GM11168 (cell line): Measurements from ENCODE around the gene MAPKAP1.
"Not testable (repeated sequence)": the region's sequence is repeated elsewhere in the genome, so short reads cannot be mapped to it uniquely, and the experiment has no call there.

Source experiments
- in situ Hi-C: fragments of 300-500 bp; cut with MboI; formaldehyde crosslinking; loops from one replicate; pipeline ENCODE4 v1.12.0; 2022; ENCODE audit warnings: low sequenced_read_pairs; ENCODE audit not compliant: unreplicated experiment

The MAPKAP1 gene

DNA sequence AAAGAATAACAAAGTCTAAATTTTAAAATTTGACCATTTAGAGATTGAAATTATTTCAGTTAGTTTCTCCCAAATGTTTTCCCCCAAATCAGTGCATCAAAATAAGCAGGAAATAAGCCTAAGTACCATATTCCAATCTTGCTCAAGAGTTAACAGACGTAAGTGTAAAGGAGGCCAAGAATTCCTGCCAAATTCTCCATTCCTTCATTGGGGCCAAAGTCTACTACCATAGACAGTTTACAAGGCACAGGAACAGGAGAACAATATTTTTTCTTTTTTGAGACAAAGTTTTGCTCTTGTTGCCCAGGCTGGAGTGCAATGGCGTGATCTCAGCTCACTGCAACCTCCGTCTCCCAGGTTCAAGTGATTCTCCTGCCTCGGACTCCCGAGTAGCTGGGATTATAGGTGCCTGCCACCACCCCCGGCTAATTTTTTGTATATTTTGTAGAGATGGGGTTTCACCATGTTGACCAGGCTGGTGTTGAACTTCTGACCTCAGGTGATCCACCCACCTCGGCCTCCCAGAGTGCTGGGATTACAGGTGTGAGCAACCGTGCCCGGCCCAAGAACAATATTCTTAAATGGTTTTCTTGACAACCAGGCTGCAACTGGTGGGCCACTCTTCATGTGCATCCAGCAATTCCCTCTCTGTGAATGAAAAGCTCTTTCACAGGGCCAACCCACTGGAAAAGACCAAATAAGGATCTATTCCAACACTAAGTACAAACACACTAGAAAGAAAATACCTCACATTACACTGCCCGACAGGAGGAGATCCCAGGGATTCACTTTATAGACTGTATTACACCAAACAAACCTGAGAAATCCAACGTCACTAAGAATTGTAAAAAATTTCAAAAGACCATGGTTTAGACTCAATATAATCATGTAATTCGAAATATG, 127.7 kb downstream of the MAPKAP1 start:
- in situ Hi-C loops: no loop called here

DNA sequence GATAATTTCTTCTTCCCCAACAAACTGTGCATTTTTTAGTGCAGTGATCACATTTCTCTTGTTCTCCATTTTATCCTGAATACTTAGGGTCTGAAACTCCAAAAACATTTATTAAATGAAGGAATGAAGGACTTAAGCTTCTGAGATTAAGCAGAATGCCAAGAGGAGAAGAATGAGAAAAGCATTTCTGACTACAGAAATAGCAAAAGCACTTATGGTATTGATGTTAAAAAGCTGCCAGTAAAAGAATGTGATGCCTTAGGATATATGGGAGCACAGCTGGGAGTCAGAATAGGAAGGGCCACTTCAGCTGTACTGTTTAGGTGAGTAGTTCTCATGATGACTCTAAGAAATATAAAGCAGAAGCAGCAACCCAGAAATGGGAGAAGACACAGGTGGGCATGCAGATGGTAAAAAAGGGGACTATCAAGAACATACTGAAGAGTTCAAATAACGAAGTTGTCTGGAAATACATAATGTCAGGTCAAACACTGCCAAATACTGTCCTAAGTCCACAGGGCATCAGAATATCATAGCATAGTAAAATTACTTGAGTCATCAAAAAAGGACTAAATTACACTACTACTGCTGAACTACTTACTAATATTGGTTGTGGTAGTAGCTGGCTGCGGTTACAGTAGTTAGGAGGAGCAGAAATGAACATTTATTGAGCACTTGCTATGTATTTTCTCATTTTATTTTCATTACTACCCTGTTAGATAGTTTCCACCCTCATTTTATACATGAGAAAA, 132.7 kb downstream of the MAPKAP1 start:
- in situ Hi-C loops: no loop called here

DNA sequence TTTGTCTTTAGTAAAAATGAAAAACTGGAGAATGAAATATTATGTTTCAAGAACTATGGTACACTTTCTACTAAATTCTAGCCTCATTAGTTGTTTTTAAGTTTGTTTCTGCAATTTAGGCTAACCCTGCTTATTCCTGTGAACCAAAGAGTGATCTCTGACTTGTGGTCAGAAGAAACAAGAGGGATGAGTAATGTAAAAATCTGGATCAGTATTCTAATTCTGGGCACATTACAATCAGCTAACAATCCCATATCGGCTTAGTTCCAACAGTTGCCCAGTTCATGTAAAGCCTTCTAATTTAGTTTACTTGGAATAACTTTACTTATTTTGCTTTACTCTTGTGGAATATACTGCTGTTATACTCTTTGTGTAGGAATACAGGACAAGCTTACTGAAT, 134.5 kb downstream of the MAPKAP1 start:
- in situ Hi-C loops: not testable (repeated sequence)

DNA sequence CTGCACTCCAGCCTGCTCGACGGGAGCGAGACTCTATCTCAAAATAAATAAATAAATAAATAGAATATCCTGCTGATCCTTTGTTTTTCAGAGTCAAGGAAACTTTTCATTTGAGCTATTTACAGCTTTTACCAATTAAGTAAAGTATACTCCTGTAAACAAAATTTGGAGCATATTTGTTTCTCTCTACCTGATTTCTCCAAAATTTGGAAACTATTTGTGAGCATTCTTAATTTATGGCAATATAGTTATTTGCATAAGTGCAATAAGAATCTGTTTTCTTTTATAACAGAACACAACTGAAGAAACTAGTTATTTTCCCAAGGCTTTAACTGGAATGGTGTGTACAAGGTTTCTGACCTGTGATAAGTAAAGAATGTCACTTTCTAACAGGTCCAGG, 135.2 kb downstream of the MAPKAP1 start:
- in situ Hi-C loops: not testable (repeated sequence)

DNA sequence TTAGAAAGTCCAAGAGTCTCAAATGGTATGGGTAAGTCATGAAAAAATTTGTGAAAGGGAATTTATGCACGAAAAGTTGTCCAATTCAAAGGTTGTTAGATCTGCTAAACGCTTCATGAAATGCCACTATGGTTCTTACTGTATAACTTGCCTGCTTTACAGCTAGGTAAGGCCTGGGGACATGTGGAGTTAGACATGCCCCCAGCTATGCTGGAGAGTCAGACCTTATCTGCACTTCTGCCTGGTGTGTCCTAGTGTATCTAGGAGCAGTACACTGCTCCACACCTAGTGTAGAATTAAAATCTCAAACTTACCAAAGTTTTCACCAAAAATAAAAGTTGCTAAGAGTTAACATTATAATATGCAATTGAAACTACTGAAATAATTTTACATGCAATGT, 136.8 kb downstream of the MAPKAP1 start:
- in situ Hi-C loops: no loop called here

DNA sequence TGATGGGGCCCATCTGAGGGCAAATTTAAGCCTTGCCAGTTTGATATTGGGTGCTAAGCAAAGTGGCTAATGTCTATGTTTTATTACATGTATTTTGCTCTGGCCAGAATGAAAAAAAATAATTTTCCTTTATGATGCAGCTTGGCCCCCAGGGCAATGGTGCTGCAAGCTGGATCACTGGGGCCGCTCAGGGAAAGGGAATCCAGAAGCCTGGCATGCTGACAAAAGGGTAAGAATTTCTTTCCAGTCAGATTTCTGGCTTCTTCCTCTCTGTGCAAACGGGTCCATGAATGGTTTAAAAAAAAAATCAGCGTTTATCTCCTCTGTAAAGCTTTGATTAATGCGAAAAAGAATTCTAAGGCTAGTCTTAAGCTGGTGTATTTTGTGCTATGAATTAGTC, 138.4 kb downstream of the MAPKAP1 start:
- in situ Hi-C loops: loop anchor here (10.0 kb wide), 1 partner anchor 66 kb away; no protein-coding TSS in a partner anchor

DNA sequence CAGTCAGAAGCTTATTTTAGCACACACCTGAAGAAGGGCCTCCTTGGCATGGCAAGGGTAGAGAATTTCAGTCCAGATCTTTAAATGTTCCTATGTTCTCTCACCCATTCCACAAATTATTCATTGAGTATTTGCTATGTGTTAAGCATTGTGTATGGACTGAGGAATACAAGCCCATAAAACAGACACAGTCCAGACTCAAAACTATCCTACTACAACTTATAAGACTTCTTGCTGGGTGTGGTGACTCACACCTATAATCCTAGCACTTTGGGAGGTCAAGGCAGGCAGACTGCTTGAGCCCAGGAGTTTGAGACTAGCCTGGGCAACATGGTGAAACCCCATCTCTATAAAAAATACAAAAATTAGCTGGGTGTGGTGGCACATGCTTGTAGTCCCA, 141.0 kb downstream of the MAPKAP1 start:
- in situ Hi-C loops: loop anchor here (10.0 kb wide), 1 partner anchor 69 kb away; no protein-coding TSS in a partner anchor

DNA sequence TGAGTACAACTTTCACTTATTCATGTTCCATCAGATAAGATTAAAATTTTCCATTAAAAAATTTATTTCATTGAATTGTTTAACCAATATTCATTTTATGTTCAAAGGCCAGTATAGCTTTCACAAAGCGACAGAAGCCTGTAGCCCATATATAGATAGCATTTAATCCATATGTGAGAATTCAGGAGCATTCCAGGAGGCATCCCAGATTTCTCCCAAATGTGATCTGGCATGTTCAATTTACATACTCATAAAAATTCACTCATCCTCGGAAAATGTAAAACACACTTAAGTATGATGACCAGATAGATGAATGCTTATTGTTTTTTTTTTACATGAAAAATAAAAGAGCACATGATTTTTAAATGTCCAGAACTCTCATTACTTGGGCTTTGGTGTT, 141.9 kb downstream of the MAPKAP1 start:
- in situ Hi-C loops: loop anchor here (10.0 kb wide), 1 partner anchor 70 kb away; no protein-coding TSS in a partner anchor

DNA sequence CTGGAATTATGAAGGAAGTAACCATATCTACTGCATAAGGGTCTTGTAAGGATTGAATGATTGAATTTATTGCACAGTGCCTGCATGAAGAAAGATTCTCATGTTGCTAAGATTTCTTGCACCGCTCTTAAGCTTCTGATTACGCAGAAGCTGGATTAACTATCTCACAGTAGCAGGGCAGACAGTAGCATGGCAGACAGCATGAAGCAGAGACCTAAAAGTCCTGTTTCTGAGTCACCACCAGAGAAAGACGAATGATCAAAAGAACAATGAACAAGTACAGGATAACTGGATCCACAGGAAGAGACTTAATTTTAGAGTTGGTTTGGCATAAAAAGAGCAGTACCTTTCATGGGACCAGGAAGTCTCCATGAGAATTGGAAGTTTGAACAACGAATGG, 142.4 kb downstream of the MAPKAP1 start:
- in situ Hi-C loops: loop anchor here (10.0 kb wide), 1 partner anchor 70 kb away; no protein-coding TSS in a partner anchor

DNA sequence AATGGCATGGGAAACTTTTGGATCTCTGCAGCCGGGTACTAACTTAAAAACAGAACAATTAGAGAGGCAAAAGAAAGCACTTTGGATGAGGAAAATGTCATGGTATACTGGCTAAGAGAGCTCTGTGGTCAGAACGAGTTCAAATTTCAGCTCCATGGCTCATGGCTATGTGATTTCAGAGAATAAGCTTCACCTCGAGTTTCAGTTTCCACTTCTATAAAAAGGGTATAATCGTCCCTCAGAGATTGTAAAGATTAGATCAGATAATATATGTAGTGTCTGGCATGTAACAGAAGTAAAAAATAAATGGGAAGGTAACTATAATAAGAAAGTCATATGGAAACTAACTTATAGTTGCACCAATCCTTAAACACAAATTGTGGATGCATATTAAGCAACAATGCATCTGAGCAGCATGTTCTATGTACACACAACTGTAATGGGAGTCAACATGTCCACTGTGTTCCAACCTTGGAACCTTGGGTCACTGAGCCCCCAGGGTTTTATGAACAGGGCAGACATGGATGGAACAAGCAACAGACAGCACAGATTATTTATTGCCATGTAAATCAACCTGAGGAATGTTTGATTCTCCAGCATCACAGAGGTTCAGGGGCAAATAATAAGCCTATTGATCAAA, 145.4 kb downstream of the MAPKAP1 start:
- in situ Hi-C loops: loop anchor here (10.0 kb wide), 1 partner anchor 73 kb away; no protein-coding TSS in a partner anchor

DNA sequence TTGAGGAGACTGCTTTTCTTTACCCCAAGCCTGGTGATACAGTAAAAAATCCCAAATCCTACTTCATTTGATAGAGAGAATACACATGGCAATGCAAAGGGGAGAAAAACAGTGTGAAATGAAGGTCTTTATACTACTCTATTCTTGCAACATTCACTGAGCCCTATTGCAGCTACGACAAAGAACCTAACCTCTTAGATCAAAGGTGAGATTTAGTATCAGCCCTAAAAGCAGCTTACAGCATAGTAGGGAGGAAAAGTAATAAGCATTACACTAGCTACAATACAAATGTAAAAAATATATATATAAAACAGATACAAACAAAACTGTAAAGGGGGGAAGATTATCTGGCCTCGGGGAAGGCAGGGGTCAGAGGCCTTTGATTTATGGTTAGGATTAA, 147.1 kb downstream of the MAPKAP1 start:
- in situ Hi-C loops: loop anchor here (10.0 kb wide), 1 partner anchor 75 kb away; no protein-coding TSS in a partner anchor

DNA sequence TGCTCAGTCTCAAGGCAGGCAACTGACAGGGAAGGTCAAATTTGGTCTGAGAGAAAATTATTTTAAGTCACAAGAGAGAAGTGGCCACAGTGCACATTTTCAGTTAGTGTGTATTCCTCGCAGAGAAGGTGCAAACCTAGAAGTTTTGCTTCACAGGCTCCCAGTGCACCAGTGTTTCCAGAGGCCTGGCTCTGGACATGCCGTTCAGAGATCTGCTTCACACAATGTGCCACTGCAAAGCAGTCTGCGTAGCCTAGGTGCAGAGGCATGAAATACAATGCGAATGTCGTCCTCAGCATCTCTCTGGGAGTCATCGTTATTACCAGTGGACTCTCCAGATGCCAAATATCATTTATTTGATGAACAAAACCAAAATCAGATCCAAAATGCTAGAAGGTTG, 147.8 kb downstream of the MAPKAP1 start:
- in situ Hi-C loops: no loop called here

DNA sequence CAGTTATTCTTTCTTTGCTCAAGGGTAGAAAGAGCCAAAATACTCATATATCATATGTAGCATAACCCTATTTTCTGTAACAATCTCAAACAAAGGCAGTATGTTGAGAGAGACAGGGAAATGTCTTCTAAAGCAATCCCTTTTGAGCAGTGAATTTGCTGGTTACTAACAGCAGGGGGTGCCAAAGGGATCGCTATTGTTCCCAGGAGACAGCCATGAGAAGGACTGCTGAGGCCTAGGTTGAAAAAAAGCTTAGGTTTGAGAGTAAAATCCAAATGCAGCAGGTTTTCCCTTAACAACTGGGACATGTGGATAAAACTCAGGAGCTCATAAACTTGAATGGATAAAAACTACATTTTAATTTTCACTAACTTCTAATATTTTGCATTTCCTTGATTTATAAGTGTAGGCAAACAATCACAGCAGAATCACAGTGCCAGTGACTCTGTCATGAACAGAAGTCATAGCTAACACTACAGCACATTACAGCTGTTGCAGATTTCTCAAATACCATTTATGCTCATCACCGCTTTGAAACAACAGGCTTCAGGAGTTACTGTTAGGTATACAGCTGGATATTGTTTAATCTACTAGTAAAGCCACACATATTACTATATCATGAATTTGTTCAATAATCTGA, 148.4 kb downstream of the MAPKAP1 start:
- in situ Hi-C loops: no loop called here

DNA sequence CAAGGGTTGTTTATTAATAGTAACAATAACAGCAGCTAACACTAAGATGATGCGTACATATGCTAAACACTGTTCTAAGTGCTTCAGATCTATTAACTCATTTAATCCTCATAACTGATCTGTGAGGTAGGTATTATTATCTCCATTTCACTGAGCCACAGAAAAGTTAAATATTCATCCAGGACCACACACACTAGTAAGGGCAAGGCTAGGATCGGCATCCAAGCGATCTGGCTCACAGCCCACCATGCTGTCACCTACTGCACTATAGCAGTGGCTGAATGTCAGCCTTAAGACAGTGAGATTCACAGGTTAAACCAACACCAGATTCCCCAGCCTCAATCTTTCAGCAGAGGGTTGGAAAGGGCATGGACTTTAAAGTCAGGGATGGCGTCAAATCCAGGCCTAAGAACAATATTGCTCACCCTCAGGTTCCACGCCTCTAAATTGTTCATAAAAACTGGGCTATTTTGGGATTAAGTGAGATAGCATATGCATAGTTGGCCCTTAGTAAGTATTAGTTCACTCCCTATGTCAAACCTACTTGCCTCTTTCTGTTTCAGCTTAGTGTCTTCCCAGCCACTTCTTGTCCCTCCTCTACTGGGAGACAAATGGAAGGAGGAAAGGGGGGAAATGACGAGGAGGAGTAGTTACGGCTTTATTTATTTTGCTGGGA, 150.8 kb downstream of the MAPKAP1 start:
- in situ Hi-C loops: no loop called here

DNA sequence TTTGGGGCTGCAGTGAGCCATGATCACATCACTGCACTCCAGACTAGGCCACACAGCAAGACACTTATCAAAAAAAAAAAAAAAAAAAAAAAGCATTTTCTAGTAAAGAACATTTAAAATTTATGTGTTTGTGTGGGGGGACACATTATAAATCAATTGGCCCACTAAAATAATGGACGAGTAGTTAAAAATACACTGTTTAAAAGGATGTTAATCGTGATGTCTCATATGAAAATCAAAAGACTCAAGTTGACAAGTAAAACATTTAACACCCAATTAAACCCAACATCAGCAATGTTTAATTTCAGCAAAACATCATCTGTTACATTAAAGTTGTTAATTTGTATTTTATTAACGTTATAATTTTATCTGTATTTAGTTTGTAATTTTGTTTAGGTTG, 152.3 kb downstream of the MAPKAP1 start:
- in situ Hi-C loops: no loop called here

DNA sequence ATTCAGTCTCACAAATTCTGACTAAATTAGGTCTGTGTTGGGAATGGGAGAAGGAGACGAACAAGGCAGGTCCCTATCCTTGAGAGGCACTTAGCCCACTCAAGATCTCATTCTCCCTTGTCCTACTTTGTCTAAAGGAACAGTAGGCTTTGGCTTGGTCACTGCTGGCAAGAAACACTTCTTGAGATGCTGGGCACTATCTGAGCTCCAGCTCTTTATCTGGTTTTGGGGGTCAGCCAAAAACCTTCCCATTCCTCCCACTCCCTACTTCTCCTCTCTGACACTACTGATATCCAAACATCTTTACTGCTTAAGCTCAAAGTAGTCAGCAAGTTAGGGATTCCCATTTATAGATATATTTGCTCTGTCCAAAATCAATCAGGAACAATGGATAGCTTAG, 155.2 kb downstream of the MAPKAP1 start:
- in situ Hi-C loops: no loop called here

DNA sequence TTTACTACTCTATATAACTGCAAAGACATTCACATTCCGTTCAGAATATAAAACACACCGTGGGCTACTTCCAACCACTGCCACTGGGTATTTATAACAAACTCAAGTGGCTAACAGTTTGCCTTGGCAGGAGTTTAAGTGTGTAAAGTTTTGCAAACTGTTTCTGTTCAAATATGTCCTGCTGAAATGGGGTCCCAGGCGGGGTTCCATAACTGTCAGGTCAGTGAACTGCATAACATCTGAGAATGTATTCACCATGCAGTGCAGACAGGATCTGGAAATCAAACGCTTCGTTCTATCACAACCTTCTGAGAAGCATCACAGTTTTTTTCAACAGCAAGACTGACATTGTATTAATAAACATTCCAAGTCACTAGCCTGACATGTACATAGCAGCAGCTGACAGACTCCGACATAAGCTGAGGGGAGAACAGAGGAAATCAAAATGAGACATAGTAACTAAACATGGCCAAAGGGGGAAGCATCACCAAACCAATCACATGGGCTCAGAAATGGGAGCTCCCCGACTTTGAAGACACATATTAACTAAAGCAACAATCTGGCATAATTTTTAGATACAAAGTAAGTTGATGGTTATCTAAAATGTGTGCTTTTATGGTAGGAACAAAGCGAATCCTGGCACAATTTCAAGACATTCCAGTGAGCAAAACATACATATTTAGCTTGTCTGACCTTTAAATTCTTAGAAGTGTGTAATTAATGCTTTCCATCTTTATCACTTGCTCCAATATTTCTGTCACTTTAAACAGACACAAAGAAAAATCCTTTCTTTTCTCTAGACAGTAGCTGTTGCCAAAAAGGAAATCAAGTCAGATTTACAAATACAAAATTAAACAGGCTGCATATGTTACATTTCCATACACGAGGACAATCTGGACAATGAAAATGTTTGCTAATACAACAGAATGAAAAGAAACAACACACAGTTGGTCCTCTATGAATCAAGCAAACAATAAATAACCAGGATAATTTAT, 156.8 kb downstream of the MAPKAP1 start:
- in situ Hi-C loops: no loop called here

DNA sequence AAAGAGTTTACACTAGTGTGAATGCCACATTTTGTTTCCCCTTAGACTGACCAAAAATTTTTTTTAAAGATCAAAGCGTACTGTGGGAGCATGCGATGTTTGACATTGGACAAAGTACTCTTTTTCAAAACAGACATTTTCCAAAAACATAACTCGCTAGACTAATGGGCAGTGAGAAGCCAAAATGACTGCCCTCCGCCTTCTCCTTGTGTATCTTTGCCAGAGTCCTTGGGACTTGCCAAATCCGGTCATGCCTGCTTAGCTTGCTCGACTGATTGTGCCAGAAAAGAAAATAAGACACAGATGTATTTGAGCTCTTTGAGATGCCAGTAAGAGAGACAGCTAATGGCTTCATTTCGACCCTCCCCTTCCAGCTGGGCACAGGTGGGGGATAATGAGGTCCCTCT, 157.5 kb downstream of the MAPKAP1 start:
- in situ Hi-C loops: no loop called here
